HG02588 (cell line): ENCODE measurements around the gene ATAD3B.
"Not testable (repeated sequence)": the region's sequence is repeated elsewhere in the genome, so short reads cannot be mapped to it uniquely, and the experiment has no call there.

Experiments used
- ATAC-seq: cut with Tn5 transposase; IDR thresholded peaks from one replicate; pipeline ENCODE4 v1.9.1; 2021; ENCODE audit warnings: mild to moderate bottlenecking, moderate library complexity; ENCODE audit not compliant: unreplicated experiment

ATAD3B gene

GRCh38 chr1:1432951-1433803, 38.4 kb upstream of the ATAD3B start:
- ATAC-seq = no peak

GRCh38 chr1:1433804-1434130, 37.8 kb upstream of the ATAD3B start:
- ATAC-seq = no peak

DNA sequence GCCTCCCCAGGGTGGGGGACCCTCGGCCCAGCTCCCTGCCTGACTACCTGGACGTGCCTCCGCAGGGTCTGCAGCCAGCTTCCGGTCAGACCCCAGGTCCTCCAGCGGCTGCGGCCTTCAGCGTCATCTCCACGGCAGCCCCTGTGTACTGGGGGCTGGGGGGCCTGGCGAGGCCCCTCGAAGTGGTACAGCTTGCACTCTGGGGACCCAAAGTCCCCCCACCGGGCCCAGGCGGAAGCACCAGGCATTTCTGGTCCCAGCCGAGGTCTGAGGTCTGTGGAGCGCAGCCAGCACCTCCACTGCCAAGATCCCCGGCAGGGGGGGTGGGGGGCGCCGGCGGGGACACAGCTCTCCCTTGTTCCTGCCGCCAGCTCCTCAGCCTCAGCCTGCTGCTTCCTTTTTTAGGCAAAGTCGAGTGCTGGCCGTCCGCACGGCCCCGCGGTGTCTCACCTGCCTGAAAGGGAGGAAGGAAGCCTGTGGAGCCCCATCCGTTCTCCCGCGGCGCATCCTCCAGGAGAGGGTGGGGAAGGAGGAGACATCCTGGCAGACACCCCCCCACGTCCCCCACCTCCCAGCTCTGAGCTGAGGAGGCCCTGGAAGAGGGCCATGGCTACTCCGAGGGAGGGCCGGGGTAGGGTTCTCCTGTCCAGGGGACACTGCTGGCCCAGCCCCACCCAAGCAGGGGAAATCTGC, 37.3 kb upstream of the ATAD3B start:
- no peak for ATAC-seq

- ATAC-seq = no peak
These were observed 36.8 kb upstream of the ATAD3B start for GRCh38 chr1:1434824-1435105.

GRCh38 chr1:1435106-1435903, 36.3 kb upstream of the ATAD3B start, which contains the start of gene VWA1:
Gene VWA1 (plus strand): TSS chr1:1435690. CDS start chr1:1435749, 59 bp downstream.
- ATAC-seq = peak; percentile 40

- peak; percentile 1 for ATAC-seq
These were observed 35.5 kb upstream of the ATAD3B start for GRCh38 chr1:1435911-1436629.

DNA sequence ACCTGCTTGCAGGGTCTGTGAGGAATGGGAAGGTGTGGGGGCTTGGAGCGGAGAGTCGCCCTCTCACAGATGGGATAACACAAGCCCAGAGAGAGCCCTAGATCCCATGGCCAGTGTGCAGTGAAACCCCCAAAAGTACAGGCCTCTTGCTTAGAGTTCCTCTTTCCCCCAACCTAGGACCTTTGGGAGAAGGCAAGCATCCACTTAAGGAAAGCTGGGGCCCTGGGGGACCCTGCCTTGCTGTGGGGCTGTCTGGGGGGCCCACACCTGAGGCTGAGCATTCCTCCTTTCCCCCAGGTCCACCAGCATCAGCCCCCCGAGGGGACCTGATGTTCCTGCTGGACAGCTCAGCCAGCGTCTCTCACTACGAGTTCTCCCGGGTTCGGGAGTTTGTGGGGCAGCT, 34.9 kb upstream of the ATAD3B start:
- ATAC-seq = no peak

DNA sequence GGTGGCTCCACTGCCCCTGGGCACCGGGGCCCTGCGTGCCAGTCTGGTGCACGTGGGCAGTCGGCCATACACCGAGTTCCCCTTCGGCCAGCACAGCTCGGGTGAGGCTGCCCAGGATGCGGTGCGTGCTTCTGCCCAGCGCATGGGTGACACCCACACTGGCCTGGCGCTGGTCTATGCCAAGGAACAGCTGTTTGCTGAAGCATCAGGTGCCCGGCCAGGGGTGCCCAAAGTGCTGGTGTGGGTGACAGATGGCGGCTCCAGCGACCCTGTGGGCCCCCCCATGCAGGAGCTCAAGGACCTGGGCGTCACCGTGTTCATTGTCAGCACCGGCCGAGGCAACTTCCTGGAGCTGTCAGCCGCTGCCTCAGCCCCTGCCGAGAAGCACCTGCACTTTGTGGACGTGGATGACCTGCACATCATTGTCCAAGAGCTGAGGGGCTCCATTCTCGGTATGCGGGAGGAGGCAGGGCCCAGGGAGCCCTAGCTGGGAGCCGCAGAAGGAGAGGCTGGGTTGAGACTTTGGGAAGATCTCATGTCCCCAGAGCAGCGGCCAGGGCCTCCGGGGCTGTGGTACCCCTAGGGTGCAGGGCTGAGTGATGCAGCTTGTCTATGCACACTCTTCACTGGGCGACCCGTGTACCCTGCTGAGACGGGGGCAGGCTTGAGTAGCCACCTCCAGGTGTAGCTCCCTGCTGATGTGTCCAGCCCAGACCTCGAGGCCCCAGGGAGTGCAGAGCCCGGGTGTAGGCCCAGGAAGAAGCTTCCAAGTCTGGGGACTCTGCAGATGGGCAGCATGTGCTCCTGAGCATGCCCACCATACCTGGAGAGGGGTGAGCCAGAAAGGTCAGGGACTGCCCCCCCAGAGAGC, 34.3 kb upstream of the ATAD3B start:
- no peak for ATAC-seq

- peak; percentile 36 for ATAC-seq
These were observed 33.6 kb upstream of the ATAD3B start for GRCh38 chr1:1437904-1438376.

DNA sequence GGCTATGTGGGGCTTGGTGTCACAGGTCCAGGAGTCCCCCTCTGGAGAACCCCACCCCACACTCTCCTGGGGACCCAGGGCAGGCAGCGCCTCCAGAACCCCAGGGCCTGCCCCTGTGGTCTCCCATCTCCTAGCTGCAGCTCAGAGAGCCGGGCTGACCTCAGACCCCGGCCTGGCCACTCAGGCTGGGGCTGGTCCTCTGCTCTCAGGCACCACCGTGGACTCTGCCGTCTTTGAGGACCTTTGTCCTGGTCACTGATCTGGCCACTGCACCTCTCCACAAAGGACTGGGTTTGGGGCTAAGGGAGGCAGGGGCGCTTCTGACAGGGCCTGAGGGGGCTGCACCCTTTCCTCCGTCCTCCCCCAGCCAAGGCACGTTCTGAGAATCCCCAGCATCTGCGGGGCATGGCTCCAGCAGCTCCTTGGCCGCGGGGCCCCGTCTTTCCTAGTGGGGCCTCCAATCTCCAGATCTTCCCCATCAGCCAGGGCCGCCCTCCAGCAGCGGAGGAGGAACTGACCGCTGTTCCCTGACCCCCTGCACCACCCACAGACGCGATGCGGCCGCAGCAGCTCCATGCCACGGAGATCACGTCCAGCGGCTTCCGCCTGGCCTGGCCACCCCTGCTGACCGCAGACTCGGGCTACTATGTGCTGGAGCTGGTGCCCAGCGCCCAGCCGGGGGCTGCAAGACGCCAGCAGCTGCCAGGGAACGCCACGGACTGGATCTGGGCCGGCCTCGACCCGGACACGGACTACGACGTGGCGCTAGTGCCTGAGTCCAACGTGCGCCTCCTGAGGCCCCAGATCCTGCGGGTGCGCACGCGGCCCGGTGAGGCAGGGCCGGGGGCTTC, 32.8 kb upstream of the ATAD3B start:
- no peak for ATAC-seq

DNA sequence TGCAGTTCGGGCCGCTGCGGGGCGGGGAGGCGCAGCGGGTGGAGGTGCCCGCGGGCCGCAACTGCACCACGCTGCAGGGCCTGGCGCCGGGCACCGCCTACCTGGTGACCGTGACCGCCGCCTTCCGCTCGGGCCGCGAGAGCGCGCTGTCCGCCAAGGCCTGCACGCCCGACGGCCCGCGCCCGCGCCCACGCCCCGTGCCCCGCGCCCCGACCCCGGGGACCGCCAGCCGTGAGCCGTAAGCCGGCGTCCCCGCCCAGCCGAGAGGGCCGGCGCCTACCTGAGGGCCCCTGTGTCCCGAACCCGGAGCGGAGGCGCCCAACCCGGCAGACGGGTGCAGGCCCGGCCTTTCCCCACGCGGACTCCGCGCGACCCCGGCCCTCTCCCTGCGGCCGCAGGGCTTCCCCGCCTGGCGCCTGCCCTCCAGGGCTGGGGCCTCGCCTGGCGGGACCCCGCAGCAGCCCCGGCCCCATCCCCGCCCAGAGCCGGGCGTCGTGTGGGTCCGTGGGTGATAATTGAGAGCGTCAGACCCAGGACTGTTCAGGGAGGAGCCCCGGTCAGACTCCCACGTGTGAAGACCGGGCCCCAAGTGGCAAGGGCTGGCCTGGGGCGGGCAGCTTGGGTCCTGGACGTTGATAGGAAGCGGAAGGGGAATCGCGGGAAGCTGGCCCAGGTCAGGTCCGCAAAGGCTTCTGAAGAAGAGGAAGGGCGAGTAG, 31.9 kb upstream of the ATAD3B start:
- ATAC-seq = no peak

- no peak for ATAC-seq
These were observed 31.1 kb upstream of the ATAD3B start for GRCh38 chr1:1440262-1441001.

- no peak for ATAC-seq
These were observed 30.3 kb upstream of the ATAD3B start for GRCh38 chr1:1441002-1441888.

- ATAC-seq = no peak
These were observed 29.3 kb upstream of the ATAD3B start for GRCh38 chr1:1442069-1442770.

GRCh38 chr1:1446631-1447030, 24.9 kb upstream of the ATAD3B start:
- not testable (repeated sequence) for ATAC-seq

GRCh38 chr1:1449099-1449739, 22.3 kb upstream of the ATAD3B start, which contains the start of gene ATAD3C:
Gene ATAD3C (plus strand): TSS chr1:1449689. CDS start chr1:1450684, 995 bp downstream.
- ATAC-seq = no peak
